ENCODE results near the gene SPP2. TPM values are rescaled to one million over a fixed set of nuclear protein-coding genes. Genes with fewer than 3 reads are reported as not detected.

Gene SPP2
- total RNA-seq, 1 experiment from 2014 or later = not detected

DNA sequence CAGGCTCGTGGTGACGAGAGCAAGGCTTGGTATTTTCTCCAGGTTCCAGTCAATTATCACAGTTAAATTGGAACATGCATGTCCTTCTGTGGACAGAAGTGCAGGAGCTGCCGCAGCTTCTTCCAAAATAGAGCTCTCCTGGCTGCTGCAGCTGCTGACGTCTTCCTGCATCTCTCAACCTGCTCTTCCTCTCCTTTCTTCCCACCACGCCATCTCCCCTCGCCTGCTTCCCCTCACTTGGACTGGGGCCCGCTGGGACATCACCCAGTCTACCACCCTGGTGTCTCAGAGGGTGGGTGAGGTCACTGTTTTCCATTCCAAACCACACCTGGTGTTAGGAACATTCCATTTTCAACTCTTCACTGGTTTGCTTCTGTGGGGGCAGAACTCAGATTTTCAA lies 41.4 kb downstream of the SPP2 start (continued):
- TF ChIP-seq ZSCAN18 (CRISPR knock-in tag; IDR thresholded peaks at IDR 0.05) (no peak), ARID4B (CRISPR knock-in tag; IDR thresholded peaks at IDR 0.05; ENCODE audit: borderline replicate concordance) (no peak), CREB1 (CRISPR knock-in tag; IDR thresholded peaks at IDR 0.05) (no peak), EMX1 (CRISPR knock-in tag; IDR thresholded peaks at IDR 0.05) (no peak), OVOL2 (CRISPR knock-in tag; IDR thresholded peaks at IDR 0.05; ENCODE audit: borderline replicate concordance) (no peak), FOXP4 (CRISPR knock-in tag; IDR thresholded peaks at IDR 0.05) (no peak), ZNF219 (CRISPR knock-in tag; IDR thresholded peaks at IDR 0.05; ENCODE audit: borderline replicate concordance) (no peak), CBFB (CRISPR knock-in tag; IDR thresholded peaks at IDR 0.05; ENCODE audit: low read depth) (no peak), SMAD3 (CRISPR knock-in tag; IDR thresholded peaks at IDR 0.05; ENCODE audit: borderline replicate concordance) (no peak), AR (CRISPR knock-in tag; IDR thresholded peaks at IDR 0.05) (no peak), IRF1 (CRISPR knock-in tag; IDR thresholded peaks at IDR 0.05) (no peak), NFATC4 (CRISPR knock-in tag; IDR thresholded peaks at IDR 0.05) (no peak)
- TF ChIP-seq, protein P1, sequence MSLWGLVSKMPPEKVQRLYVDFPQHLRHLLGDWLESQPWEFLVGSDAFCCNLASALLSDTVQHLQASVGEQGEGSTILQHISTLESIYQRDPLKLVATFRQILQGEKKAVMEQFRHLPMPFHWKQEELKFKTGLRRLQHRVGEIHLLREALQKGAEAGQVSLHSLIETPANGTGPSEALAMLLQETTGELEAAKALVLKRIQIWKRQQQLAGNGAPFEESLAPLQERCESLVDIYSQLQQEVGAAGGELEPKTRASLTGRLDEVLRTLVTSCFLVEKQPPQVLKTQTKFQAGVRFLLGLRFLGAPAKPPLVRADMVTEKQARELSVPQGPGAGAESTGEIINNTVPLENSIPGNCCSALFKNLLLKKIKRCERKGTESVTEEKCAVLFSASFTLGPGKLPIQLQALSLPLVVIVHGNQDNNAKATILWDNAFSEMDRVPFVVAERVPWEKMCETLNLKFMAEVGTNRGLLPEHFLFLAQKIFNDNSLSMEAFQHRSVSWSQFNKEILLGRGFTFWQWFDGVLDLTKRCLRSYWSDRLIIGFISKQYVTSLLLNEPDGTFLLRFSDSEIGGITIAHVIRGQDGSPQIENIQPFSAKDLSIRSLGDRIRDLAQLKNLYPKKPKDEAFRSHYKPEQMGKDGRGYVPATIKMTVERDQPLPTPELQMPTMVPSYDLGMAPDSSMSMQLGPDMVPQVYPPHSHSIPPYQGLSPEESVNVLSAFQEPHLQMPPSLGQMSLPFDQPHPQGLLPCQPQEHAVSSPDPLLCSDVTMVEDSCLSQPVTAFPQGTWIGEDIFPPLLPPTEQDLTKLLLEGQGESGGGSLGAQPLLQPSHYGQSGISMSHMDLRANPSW (CRISPR knock-in tag; conservative IDR thresholded peaks at IDR 0.05; ENCODE audit: low read depth) = no peak

Measured in WTC11 (cell line).